Endothelial cell of umbilical vein (primary cell): ENCODE results near the gene TBC1D25. TPM values are rescaled to one million over a fixed set of nuclear protein-coding genes. Genes with fewer than 3 reads are reported as not detected.

Source experiments
- BruUV-seq: library from RNA; stranded (reverse); fragments of 400-500 nt; replicated peaks from 2 replicates; lab custom pipeline; 2021; lab: Mats Ljungman, UMichigan
- CTCF ChIA-PET: fragments of 300-600, 350-600 bp; sonication (Branson Sonifier 250); formaldehyde crosslinking; loops from one replicate; lab custom pipeline; 2021; ENCODE audit warnings: antibody characterized with exemption, inconsistent platforms; lab: Charles Lee
- POLR2A ChIA-PET: fragments of 300-600, 350-600 bp; sonication (Branson Sonifier 250); formaldehyde crosslinking; loops from one replicate; lab custom pipeline; 2021; ENCODE audit warnings: antibody characterized with exemption, inconsistent platforms; lab: Charles Lee
- DNase-seq: peaks from one replicate; pipeline ENCODE4 v3.0.0-alpha.2; 2011; ENCODE audit warnings: low read depth, low spot score
- FAIRE-seq: peaks from 2 replicates; lab custom pipeline; 2011; peaks lifted over from hg19 to GRCh38; lab: Jason Lieb, UNC
- H2AFZ ChIP-seq: 2 replicates; pipeline ENCODE4 v1.6.0; 2012; ENCODE audit warnings: low read depth, low read length, control low read depth, inconsistent platforms
- H3K27ac ChIP-seq: 2 replicates; pipeline ENCODE4 v1.5.1; 2011; ENCODE audit warnings: low read depth, mild to moderate bottlenecking, control low read depth, low read length, moderate library complexity; ENCODE audit not compliant: insufficient read depth
- H3K27me3 ChIP-seq, 2 experiments: 2 replicates each; pipeline versions ENCODE4 v1.6.0 to v1.6.1; 2011; ENCODE audit warnings: low read length in 2 of 2, mixed read lengths in 1 of 2; ENCODE audit not compliant: control insufficient read depth in 2 of 2, insufficient read depth in 2 of 2
- H3K36me3 ChIP-seq, 2 experiments: 2 replicates in 1 of 2; 3 replicates in 1 of 2; pipeline ENCODE4 v1.5.1; 2011; ENCODE audit warnings: low read length in 2 of 2, mild to moderate bottlenecking in 1 of 2, moderate library complexity in 1 of 2; ENCODE audit not compliant: control insufficient read depth in 2 of 2, insufficient read depth in 2 of 2; ENCODE audit errors: extremely low read depth in 1 of 2
- H3K4me1 ChIP-seq: 3 replicates; pipeline ENCODE4 v1.5.1; 2011; ENCODE audit warnings: mild to moderate bottlenecking, low read length; ENCODE audit not compliant: control insufficient read depth, insufficient read depth; ENCODE audit errors: extremely low read depth
- H3K4me2 ChIP-seq: 2 replicates; pipeline ENCODE4 v1.6.1; 2011; ENCODE audit warnings: low read length, control low read depth, mixed read lengths; ENCODE audit not compliant: insufficient read depth
- H3K4me3 ChIP-seq, 3 experiments: fragments of 200-600 bp in 1 of 3; sonication (generic), shearing (Covaris generic) in 1 of 3; replicated peaks in 1 of 3; 2 replicates each; pipeline ENCODE4 v1.5.1; 2011 to 2016; ENCODE audit warnings: control low read depth in 3 of 3, low read length in 3 of 3, mild to moderate bottlenecking in 2 of 3, inconsistent platforms in 1 of 3, low read depth in 1 of 3, moderate library complexity in 1 of 3; ENCODE audit not compliant: insufficient read depth in 1 of 3
- H3K79me2 ChIP-seq: 2 replicates; pipeline ENCODE4 v1.6.0; 2012; ENCODE audit warnings: low read length, inconsistent platforms; ENCODE audit not compliant: control insufficient read depth, insufficient read depth
- H3K9ac ChIP-seq: replicated peaks from 2 replicates; pipeline ENCODE3; 2011; ENCODE audit warnings: low read length, control low read depth; ENCODE audit not compliant: insufficient read depth; ENCODE audit errors: extremely low read depth
- H3K9me1 ChIP-seq: replicated peaks from 3 replicates; pipeline ENCODE4 v1.6.0; 2011; ENCODE audit warnings: mild to moderate bottlenecking, low read length; ENCODE audit not compliant: control insufficient read depth, insufficient read depth; ENCODE audit errors: extremely low read depth
- H3K9me3 ChIP-seq: replicated peaks from 2 replicates; pipeline ENCODE4 v1.5.1; 2012; ENCODE audit warnings: low read length, inconsistent platforms; ENCODE audit not compliant: control insufficient read depth, insufficient read depth
- H4K20me1 ChIP-seq: replicated peaks from 2 replicates; pipeline ENCODE3; 2011; ENCODE audit warnings: mild to moderate bottlenecking, low read length; ENCODE audit not compliant: control insufficient read depth, insufficient read depth; ENCODE audit errors: extremely low read depth
- CTCF ChIP-seq, 2 donors: IDR thresholded peaks; 1 replicate in 1 of 2; 2 replicates in 1 of 2; pipeline ENCODE4 v1.5.1; 2011; ENCODE audit warnings: low read length in 2 of 2, mild to moderate bottlenecking in 2 of 2, moderate library complexity in 2 of 2, control low read depth in 1 of 2, inconsistent platforms in 1 of 2, low read depth in 1 of 2; ENCODE audit not compliant: insufficient read depth in 1 of 2; ENCODE audit errors: extremely low read depth in 1 of 2
- EZH2 ChIP-seq: IDR thresholded peaks from 2 replicates; pipeline ENCODE4 v1.6.1; 2012; ENCODE audit warnings: borderline replicate concordance, low read depth, mild to moderate bottlenecking, moderate library complexity, low read length, inconsistent platforms; ENCODE audit not compliant: severe bottlenecking
- FOS ChIP-seq: IDR thresholded peaks from 2 replicates; pipeline ENCODE4 v1.6.1; 2011; ENCODE audit warnings: mild to moderate bottlenecking, low read length, moderate library complexity, borderline replicate concordance; ENCODE audit not compliant: insufficient read depth
- GATA2 ChIP-seq: IDR thresholded peaks from 2 replicates; pipeline ENCODE4 v1.7.0; 2011; ENCODE audit warnings: low read depth, mild to moderate bottlenecking, moderate library complexity, mixed read lengths, low read length; ENCODE audit not compliant: insufficient read length, insufficient read depth
- JUN ChIP-seq: IDR thresholded peaks from 2 replicates; pipeline ENCODE4 v1.6.1; 2011; ENCODE audit warnings: borderline replicate concordance, low read depth; ENCODE audit not compliant: insufficient read length, insufficient read depth
- MAX ChIP-seq: IDR thresholded peaks from 2 replicates; pipeline ENCODE4 v1.6.1; 2011; ENCODE audit not compliant: insufficient read depth, insufficient read length
- MYC ChIP-seq: IDR thresholded peaks from one replicate; pipeline ENCODE4 v1.6.1; 2011; ENCODE audit warnings: mild to moderate bottlenecking, low read depth, low read length
- POLR2A ChIP-seq: IDR thresholded peaks from 2 replicates; pipeline ENCODE4 v1.6.1; 2012; ENCODE audit warnings: low read depth, mild to moderate bottlenecking, control low read depth, low read length
- POLR2AphosphoS5 ChIP-seq: IDR thresholded peaks from 2 replicates; pipeline ENCODE4 v1.6.1; 2012; ENCODE audit warnings: low read depth, mild to moderate bottlenecking, control low read depth, low read length, moderate library complexity; ENCODE audit not compliant: insufficient read depth
- dilution Hi-C: fragments of 300-500 bp; cut with MboI; formaldehyde crosslinking; loops from one replicate; pipeline ENCODE4 v1.15.0; 2019; ENCODE audit warnings: low sequenced_read_pairs; ENCODE audit not compliant: extremely low pct_ligation_motif_present
- intact Hi-C: fragments of 100-400 bp; cut with micrococcal nuclease; formaldehyde crosslinking; loops from one replicate; pipeline ENCODE4 v1.10.0; 2022
- polyA plus RNA-seq, 4 experiments: library from polyadenylated mRNA; depleted of rRNA in 3 of 4; stranded (reverse) in 3 of 4; unstranded in 1 of 4; fragments of >200 nt; gene quantifications; 2 replicates each; pipeline versions ENCODE4 v1.2.1 to v1.2.3, GENCODE V29; 2011 to 2012; ENCODE audit warnings: missing spikeins in 1 of 4
- total RNA-seq: library from RNA; stranded (reverse); gene quantifications from 2 replicates; pipeline ENCODE4 v1.2.3, GENCODE V29; 2021

The TBC1D25 gene
- total and polyA plus RNA-seq, 2 donors (not counting 3 experiments of a cell fraction or from before 2014, with no cell fraction given) = 16.0 to 16.3 TPM

- H3K27me3 ChIP-seq = no peaks in the 10 kb centered on the region
- H3K9me3 ChIP-seq = no peaks in the 10 kb centered on the region
- H3K4me1 ChIP-seq = peaks cover 9% of the 10 kb centered on the region
- no TSS peak for BruUV-seq
- no peak overlapping the region for H3K9ac ChIP-seq
- ChIA-PET POLR2A (no interaction called here), CTCF (no interaction called here)
- H3K9me1 ChIP-seq = no peaks in the 10 kb centered on the region
- TF ChIP-seq EZH2 (no peak), MYC (no peak), POLR2AphosphoS5 (no peak), POLR2A (no peak), JUN (no peak), CTCF (IDR thresholded peaks at IDR 0.05; ENCODE audit: extremely low read depth in 1 of 2, insufficient read depth in 1 of 2, low read depth in 1 of 2, low read length in 2 of 2) (no peak), FOS (no peak), MAX (no peak), GATA2 (no peak)
- H3K4me2 ChIP-seq = no peak overlapping the region
- H4K20me1 ChIP-seq = no peaks in the 10 kb centered on the region
- H3K4me3 ChIP-seq = no peak overlapping the region
- DNase-seq (no peak), FAIRE-seq (no peak)
- dilution Hi-C loops = no loop called here
- H2AFZ ChIP-seq = no peak overlapping the region
- no peak overlapping the region for H3K27ac ChIP-seq
- H3K79me2 ChIP-seq = peaks cover 9% of the 10 kb centered on the region
- peaks cover 3 to 30% of the 10 kb centered on the region in 2 experiments for H3K36me3 ChIP-seq
- intact Hi-C loops = no loop called here
Measured at GRCh38 chrX:48600226-48600625, 60.7 kb downstream of the TBC1D25 start.
